Mucosa of rectum (tissue), 2 donors: ENCODE data around the gene WSCD1.
A peak's percentile ranks its signal among the peaks of the same experiment; 100 is the strongest.

Experiments used
- H3K27ac ChIP-seq, 2 donors: one replicate each; pipeline ENCODE4 v1.7.0; 2013; ENCODE audit warnings: inconsistent platforms in 2 of 2, low read depth in 2 of 2, low read length in 2 of 2
- H3K27me3 ChIP-seq, 2 donors: one replicate each; pipeline ENCODE4 v1.7.0; 2013; ENCODE audit warnings: low read length in 2 of 2; ENCODE audit not compliant: control insufficient read depth in 2 of 2, insufficient read depth in 2 of 2
- H3K36me3 ChIP-seq, 2 donors: one replicate each; pipeline ENCODE4 v1.7.0; 2013; ENCODE audit warnings: low read length in 2 of 2; ENCODE audit not compliant: control insufficient read depth in 2 of 2, insufficient read depth in 2 of 2
- H3K4me1 ChIP-seq, 2 donors: one replicate each; pipeline ENCODE4 v1.7.0; 2013; ENCODE audit warnings: low read length in 2 of 2, mild to moderate bottlenecking in 1 of 2; ENCODE audit not compliant: control insufficient read depth in 2 of 2, insufficient read depth in 2 of 2
- H3K4me3 ChIP-seq, 2 donors: one replicate each; pipeline ENCODE4 v1.7.0; 2013; ENCODE audit warnings: low read length in 2 of 2
- H3K9ac ChIP-seq, 2 donors: one replicate each; pipeline ENCODE4 v1.7.0; 2013; ENCODE audit warnings: low read length in 2 of 2, low read depth in 1 of 2, mild to moderate bottlenecking in 1 of 2
- H3K9me3 ChIP-seq, 2 donors: one replicate each; pipeline ENCODE4 v1.7.0; 2013; ENCODE audit warnings: low read length in 2 of 2; ENCODE audit not compliant: control insufficient read depth in 2 of 2
- donor health status: healthy.
- donor health status: Normal muscosa, but diverticular disease.

The WSCD1 gene

DNA sequence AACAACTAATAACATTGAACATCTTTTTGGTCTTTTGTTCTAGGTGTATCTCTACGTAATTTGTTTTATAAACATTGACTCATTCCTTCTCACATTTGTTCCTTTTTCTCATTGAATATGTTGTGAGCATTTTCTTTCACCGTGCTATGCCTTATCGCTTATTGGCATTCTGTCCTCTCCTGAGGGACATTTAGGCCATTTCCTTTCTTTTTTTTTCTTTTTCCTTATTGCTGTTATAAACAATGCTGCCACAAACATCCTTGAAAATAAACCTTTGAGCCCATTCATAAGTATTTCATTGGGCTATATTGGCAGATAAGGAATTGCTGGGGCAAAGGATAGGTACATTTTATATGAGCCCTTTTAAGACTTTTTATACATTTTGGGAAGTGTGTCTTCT, 32.4 kb downstream of the WSCD1 start:
- Histone ChIP-seq H3K27me3 (no peaks in the 10 kb centered on the region), H3K9me3 (no peaks in the 10 kb centered on the region), H3K9ac (no peak overlapping the region), H3K27ac (peak overlapping the region; percentile 73 to 78), H3K4me1 (peaks cover 21 to 43% of the 10 kb centered on the region in 2 donors), H3K36me3 (no peaks in the 10 kb centered on the region), H3K4me3 (no peak overlapping the region)

DNA sequence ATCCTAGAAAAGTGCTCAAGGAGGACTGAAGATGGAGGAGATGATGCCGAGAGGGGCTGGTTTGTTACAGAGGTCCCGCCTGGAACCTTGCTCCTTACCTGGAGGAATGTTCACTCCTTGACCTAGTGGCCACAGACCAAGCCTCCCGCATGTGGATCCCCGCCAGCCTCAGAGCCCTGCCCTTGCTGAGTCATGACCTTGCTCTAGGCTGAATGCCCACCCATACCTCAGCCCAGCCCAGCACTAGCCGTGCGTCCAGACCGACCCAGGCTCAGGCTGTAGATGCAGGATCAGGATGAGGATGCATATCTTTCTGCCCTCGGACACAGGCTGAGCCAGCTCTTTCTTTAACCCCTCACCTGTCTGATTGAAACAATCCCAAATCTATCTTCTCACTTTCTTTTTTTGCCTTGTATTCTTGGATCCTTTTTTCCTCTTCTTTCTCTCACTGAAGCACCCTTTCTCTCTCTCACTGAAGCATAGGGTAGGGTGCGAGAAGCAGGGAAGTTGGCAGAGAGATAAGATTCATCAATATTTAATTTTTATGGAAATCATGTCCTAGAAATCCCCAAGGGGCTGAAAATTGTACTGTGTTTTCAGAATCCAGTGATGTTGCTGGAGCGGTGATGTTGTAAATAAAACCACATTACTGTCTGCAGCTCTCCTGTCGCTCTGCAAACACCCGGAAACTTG, 34.9 kb downstream of the WSCD1 start:
- Histone ChIP-seq H3K27me3 (no peaks in the 10 kb centered on the region), H3K4me1 (peaks cover 30 to 65% of the 10 kb centered on the region in 2 donors), H3K9ac (no peak overlapping the region), H3K9me3 (no peaks in the 10 kb centered on the region), H3K4me3 (no peak overlapping the region), H3K27ac (peak overlapping the region; percentile 64 to 67), H3K36me3 (no peaks in the 10 kb centered on the region)

DNA sequence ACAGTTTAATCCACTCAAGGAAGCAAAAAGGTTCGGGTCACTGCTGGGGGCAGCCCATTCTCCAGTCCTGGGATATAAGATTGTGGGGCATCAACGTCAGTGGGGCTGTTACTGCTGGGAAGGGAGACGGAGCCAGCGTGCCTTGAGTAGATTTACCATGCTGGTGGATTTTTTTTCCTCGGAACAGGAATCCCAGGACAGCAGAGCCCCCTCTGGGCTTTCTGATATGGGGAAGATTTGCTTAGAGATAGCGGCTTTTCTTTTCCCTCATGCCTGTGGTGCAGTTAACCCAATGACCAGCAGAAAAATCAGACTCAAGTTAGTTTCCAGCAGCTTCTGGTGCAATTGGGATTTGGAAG, 35.4 kb downstream of the WSCD1 start:
- no peaks in the 10 kb centered on the region for H3K36me3 ChIP-seq
- H3K9ac ChIP-seq: no peak overlapping the region
- peak overlapping the region; percentile 64 to 67 for H3K27ac ChIP-seq

DNA sequence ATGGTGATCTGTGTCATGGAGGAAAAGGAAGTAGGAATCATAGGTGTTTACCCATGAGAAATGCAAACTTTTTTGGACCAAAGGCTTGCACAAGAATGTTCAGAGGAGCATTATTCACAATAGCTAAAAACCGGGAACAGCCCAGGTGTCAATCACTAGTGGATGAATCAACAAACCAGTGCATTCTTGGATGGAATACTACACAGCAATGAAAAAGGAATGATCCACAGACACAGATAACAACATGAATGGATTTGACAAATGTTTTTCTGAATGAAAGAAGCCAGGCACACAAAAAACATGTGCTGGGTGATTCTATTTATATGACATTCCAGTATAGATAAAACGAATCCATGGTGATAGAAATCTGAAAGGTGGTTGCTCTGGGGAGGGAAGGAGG, 36.0 kb downstream of the WSCD1 start:
- Histone ChIP-seq H3K27ac (peak overlapping the region in 1 of 2 donors; percentile 64), H3K9me3 (no peaks in the 10 kb centered on the region), H3K4me3 (no peak overlapping the region), H3K27me3 (no peaks in the 10 kb centered on the region), H3K36me3 (no peaks in the 10 kb centered on the region), H3K9ac (no peak overlapping the region), H3K4me1 (peaks cover 33 to 75% of the 10 kb centered on the region in 2 donors)

More for the DNA sequence above, 35.4 kb downstream of the WSCD1 start:
- H3K4me3 ChIP-seq: no peak overlapping the region
- no peaks in the 10 kb centered on the region for H3K27me3 ChIP-seq
- peaks cover 32 to 70% of the 10 kb centered on the region in 2 donors for H3K4me1 ChIP-seq
- no peaks in the 10 kb centered on the region for H3K9me3 ChIP-seq

DNA sequence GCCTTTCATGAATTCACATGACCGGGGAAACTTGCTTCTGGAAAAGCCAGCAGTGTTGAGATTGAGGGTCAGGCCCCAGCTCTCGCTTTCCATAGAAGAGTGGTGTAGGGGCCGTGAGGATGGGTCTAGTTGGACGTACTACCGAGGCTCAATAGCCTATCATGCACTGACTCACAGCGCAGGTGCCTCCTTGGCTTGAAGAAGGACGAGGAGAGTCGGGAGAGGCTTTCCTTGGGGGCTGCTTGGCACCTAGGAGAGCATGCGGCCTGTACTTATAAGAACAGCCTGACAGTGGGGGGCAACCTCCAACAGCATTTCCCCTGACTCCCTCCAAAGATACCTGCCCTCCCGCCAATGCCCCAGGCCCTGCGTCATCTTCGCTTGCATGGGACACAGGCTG, 37.6 kb downstream of the WSCD1 start:
- Histone ChIP-seq H3K9ac (no peak overlapping the region), H3K4me3 (no peak overlapping the region), H3K9me3 (no peaks in the 10 kb centered on the region), H3K27me3 (no peaks in the 10 kb centered on the region), H3K36me3 (no peaks in the 10 kb centered on the region), H3K4me1 (peaks cover 23 to 62% of the 10 kb centered on the region in 2 donors), H3K27ac (no peak overlapping the region)

DNA sequence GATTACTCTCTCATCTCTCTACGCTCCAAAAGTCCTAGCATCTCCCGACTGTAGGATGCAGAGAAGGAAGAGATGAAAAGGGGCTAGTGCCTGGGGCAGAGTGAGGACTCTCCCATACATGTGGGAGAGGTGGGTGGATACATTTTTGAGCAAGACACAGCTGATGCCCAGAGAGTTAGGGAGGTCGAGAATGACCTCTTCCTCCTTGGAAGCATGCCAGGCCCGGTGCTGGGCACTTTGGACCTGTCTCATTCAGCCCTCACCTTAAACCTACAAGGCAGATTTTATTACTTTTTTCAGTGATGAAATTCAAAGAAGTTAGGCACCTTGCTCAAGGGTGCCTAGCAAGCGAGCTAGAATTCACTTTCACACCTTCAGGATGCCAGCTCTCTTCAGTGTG, 38.2 kb downstream of the WSCD1 start:
- no peaks in the 10 kb centered on the region for H3K36me3 ChIP-seq
- H3K9ac ChIP-seq: no peak overlapping the region
- peak overlapping the region; percentile 60 to 63 for H3K27ac ChIP-seq

DNA sequence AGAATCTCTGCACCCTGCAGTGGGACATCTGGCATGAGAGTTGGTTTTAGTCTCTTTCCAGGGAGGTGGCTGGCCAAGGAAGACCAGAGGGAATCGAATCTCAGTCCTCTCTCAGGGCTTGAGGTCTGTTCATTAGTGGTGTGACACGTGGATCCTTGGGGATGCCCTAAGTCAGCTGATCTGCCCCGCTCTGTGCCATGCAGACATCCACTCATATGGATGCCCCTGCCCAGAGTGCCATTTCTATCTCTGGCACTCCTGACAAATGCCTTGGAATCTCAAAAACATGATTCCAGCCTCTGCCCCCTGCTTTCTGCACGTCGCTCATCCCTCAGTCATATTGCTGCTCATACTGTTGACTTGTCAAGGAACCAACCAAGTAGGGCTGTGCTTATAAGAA, 38.8 kb downstream of the WSCD1 start:
- no peaks in the 10 kb centered on the region for H3K36me3 ChIP-seq
- H3K27ac ChIP-seq: peak overlapping the region; percentile 60 to 63
- no peaks in the 10 kb centered on the region for H3K27me3 ChIP-seq

More for the DNA sequence above, 38.2 kb downstream of the WSCD1 start:
- H3K4me1 ChIP-seq: peaks cover 23 to 56% of the 10 kb centered on the region in 2 donors
- no peaks in the 10 kb centered on the region for H3K27me3 ChIP-seq
- no peaks in the 10 kb centered on the region for H3K9me3 ChIP-seq
- H3K4me3 ChIP-seq: no peak overlapping the region

DNA sequence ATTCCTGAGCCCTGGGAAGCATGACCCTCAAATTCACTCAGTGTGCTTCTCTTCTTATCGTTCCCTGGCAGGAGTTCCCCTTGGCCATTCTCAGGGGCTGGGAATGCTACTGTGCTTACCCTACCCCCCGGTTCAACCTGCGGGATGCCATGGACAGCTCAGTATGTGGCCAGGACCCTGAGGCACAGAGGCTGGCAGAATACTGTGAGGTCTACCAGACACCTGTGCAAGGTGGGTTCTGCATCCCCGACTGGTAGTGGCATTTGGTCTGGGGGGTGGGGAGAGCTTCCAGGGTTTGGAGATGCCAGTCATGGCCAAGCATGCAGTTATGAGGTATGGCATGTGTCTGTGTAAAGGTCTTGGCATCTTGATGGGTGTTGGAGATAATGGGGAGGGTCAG, 39.4 kb downstream of the WSCD1 start:
- H3K9ac ChIP-seq: no peak overlapping the region
- no peak overlapping the region for H3K4me3 ChIP-seq
- H3K9me3 ChIP-seq: no peaks in the 10 kb centered on the region
- no peaks in the 10 kb centered on the region for H3K27me3 ChIP-seq
- H3K36me3 ChIP-seq: no peaks in the 10 kb centered on the region
- peak overlapping the region; percentile 52 to 64 for H3K27ac ChIP-seq
- H3K4me1 ChIP-seq: peaks cover 21 to 45% of the 10 kb centered on the region in 2 donors

More for the DNA sequence above, 38.8 kb downstream of the WSCD1 start:
- H3K4me3 ChIP-seq: no peak overlapping the region
- peaks cover 23 to 50% of the 10 kb centered on the region in 2 donors for H3K4me1 ChIP-seq
- no peak overlapping the region for H3K9ac ChIP-seq
- H3K9me3 ChIP-seq: no peaks in the 10 kb centered on the region

DNA sequence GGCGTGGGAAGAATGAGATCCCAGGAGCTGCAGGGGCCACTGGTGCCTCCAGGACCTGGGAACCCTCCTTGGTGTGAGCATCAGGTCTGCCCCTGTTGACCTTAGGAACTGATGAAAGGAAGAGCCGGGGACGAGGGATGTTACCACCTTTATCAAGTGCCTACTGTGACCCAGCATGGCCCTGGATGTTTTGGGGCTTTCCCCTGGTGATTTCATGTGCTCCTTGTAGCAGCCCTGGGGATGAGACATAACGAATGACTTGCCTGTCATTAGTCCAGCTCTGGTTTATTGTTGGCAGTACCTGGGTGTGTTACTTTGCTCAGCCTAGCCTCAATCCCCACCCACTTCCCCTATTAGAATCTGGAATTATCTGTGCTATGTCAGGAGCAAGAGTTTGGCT, 39.9 kb downstream of the WSCD1 start:
- no peaks in the 10 kb centered on the region for H3K36me3 ChIP-seq
- no peak overlapping the region for H3K9ac ChIP-seq
- peaks cover 21 to 40% of the 10 kb centered on the region in 2 donors for H3K4me1 ChIP-seq
- H3K9me3 ChIP-seq: no peaks in the 10 kb centered on the region
- peak overlapping the region; percentile 52 to 64 for H3K27ac ChIP-seq
- H3K4me3 ChIP-seq: no peak overlapping the region
- no peaks in the 10 kb centered on the region for H3K27me3 ChIP-seq

DNA sequence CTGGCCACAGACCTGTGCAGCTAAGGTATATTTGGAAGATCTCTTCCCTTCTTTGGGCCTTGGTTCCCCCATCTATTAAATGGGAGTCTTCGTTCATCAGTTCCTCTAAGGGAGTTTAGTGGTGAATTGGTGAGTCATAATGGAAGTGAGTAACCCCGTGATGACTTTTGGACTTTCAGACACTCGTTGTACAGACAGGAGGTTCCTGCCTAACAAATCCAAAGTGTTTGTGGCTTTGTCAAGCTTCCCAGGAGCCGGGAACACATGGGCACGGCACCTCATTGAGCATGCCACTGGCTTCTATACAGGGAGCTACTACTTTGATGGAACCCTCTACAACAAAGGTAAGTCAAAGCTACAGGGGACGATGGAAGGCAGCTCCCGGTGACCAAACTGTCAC, 40.4 kb downstream of the WSCD1 start:
- no peaks in the 10 kb centered on the region for H3K27me3 ChIP-seq
- H3K9me3 ChIP-seq: no peaks in the 10 kb centered on the region
- no peaks in the 10 kb centered on the region for H3K36me3 ChIP-seq
- H3K4me1 ChIP-seq: peaks cover 16 to 37% of the 10 kb centered on the region in 2 donors
- no peak overlapping the region for H3K9ac ChIP-seq
- H3K27ac ChIP-seq: peak overlapping the region; percentile 52 to 64
- no peak overlapping the region for H3K4me3 ChIP-seq
